SK-N-SH (cell line): ENCODE results near the gene MYH15. TPM values are rescaled to one million over a fixed set of nuclear protein-coding genes. Genes with fewer than 3 reads are reported as not detected.

Experiments used
- CTCF ChIA-PET: fragments of 300-600, 350-600 bp; formaldehyde crosslinking; extraction: SDS; loops from one replicate; lab custom pipeline; 2021; lab: Yijun Ruan, JAX
- POLR2A ChIA-PET: fragments of 350-600 bp; sonication (Branson Sonifier 250); formaldehyde crosslinking; extraction: SDS; loops from one replicate; lab custom pipeline; 2020; ENCODE audit warnings: antibody characterized with exemption, inconsistent platforms; lab: Yijun Ruan, JAX
- DNase-seq: peaks from one replicate; pipeline ENCODE4 v3.0.0; 2012
- H2AFZ ChIP-seq: fragments of 200-600 bp; sonication (generic); 2 replicates; pipeline ENCODE4 v1.8.1; 2016; ENCODE audit warnings: antibody characterized with exemption, mild to moderate bottlenecking, low read depth
- H3F3A ChIP-seq: fragments of 200-600 bp; sonication (generic); replicated peaks from 2 replicates; pipeline ENCODE3; 2016; ENCODE audit warnings: antibody characterized with exemption, mild to moderate bottlenecking; ENCODE audit not compliant: insufficient read depth
- H3K27ac ChIP-seq, 2 experiments: fragments of 200-500 bp in 1 of 2; fragments of 200-600 bp in 1 of 2; sonication (Bioruptor generic) in 1 of 2; sonication (generic), shearing (Covaris generic) in 1 of 2; 2 replicates each; pipeline versions ENCODE4 v1.5.1 to v1.6.1; 2014 to 2016; ENCODE audit warnings: low read depth in 2 of 2, inconsistent platforms in 1 of 2, low read length in 1 of 2, mild to moderate bottlenecking in 1 of 2, mixed read lengths in 1 of 2
- H3K27me3 ChIP-seq: fragments of 200-600 bp; sonication (generic), shearing (Covaris generic); 2 replicates; pipeline ENCODE4 v1.6.1; 2016; ENCODE audit warnings: mixed run types; ENCODE audit not compliant: insufficient read depth
- H3K36me3 ChIP-seq, 2 experiments: fragments of 200-500 bp in 1 of 2; fragments of 200-600 bp in 1 of 2; sonication (Bioruptor generic) in 1 of 2; sonication (generic) in 1 of 2; replicated peaks in 1 of 2; 2 replicates each; pipeline versions ENCODE3 to v1.5.1; 2014 to 2016; ENCODE audit warnings: low read length in 1 of 2, mild to moderate bottlenecking in 1 of 2; ENCODE audit not compliant: insufficient read depth in 2 of 2, control insufficient read depth in 1 of 2
- H3K4me1 ChIP-seq, 2 experiments: fragments of 200-500 bp in 1 of 2; fragments of 200-600 bp in 1 of 2; sonication (Bioruptor generic) in 1 of 2; sonication (generic), shearing (Covaris generic) in 1 of 2; 2 replicates each; pipeline versions ENCODE4 v1.5.1 to v1.6.1; 2014 to 2016; ENCODE audit warnings: low read depth in 1 of 2, low read length in 1 of 2, mixed run types in 1 of 2; ENCODE audit not compliant: insufficient read depth in 2 of 2, control insufficient read depth in 1 of 2
- H3K4me2 ChIP-seq: fragments of 200-600 bp; sonication (generic), shearing (Covaris generic); 2 replicates; pipeline ENCODE4 v1.6.1; 2017; ENCODE audit warnings: mixed run types
- H3K4me3 ChIP-seq, 2 experiments: fragments of 200-500 bp in 1 of 2; fragments of 200-600 bp in 1 of 2; sonication (Bioruptor generic) in 1 of 2; sonication (generic), shearing (Covaris generic) in 1 of 2; 2 replicates each; pipeline versions ENCODE4 v1.5.1 to v1.8.1; 2014 to 2016; ENCODE audit warnings: low read depth in 2 of 2, inconsistent platforms in 1 of 2, low read length in 1 of 2, mild to moderate bottlenecking in 1 of 2, mixed read lengths in 1 of 2, moderate library complexity in 1 of 2
- H3K79me2 ChIP-seq: fragments of 200-600 bp; sonication (generic); 2 replicates; pipeline ENCODE4 v1.8.1; 2017; ENCODE audit warnings: mild to moderate bottlenecking; ENCODE audit not compliant: insufficient read depth
- H3K9ac ChIP-seq: fragments of 200-600 bp; sonication (generic); 2 replicates; pipeline ENCODE4 v1.6.1; 2017; ENCODE audit warnings: mixed run types
- H3K9me2 ChIP-seq: fragments of 200-600 bp; sonication (generic); 2 replicates; pipeline ENCODE4 v1.6.1; 2017; ENCODE audit warnings: mixed run types
- H3K9me3 ChIP-seq: fragments of 200-600 bp; sonication (generic); 2 replicates; pipeline ENCODE4 v1.6.1; 2017; ENCODE audit warnings: mixed run types, mild to moderate bottlenecking, moderate library complexity
- H4K20me1 ChIP-seq: fragments of 200-600 bp; sonication (generic); 2 replicates; pipeline ENCODE4 v1.6.1; 2017; ENCODE audit warnings: mild to moderate bottlenecking, mixed run types; ENCODE audit not compliant: insufficient read depth
- CHD2 ChIP-seq: fragments of 150-350 bp; IDR thresholded peaks from 2 replicates; pipeline ENCODE4 v1.6.1; 2018; ENCODE audit warnings: low read length; ENCODE audit not compliant: partially characterized antibody
- CTCF ChIP-seq: fragments of 200-600 bp; sonication (generic); IDR thresholded peaks from 2 replicates; pipeline ENCODE4 v1.6.1; 2017; ENCODE audit warnings: antibody characterized with exemption, mild to moderate bottlenecking, moderate library complexity
- ELF1 ChIP-seq: IDR thresholded peaks from 2 replicates; pipeline ENCODE4 v1.4.0; 2012
- EP300 ChIP-seq, 2 experiments: IDR thresholded peaks; 2 replicates each; pipeline versions ENCODE4 v1.4.0 to v1.6.1; 2012; ENCODE audit warnings: borderline replicate concordance in 1 of 2, low read depth in 1 of 2, low read length in 1 of 2
- FOXJ3 ChIP-seq: sonication (generic); formaldehyde crosslinking; IDR thresholded peaks from 2 replicates; pipeline ENCODE4 v1.5.1; 2020; ENCODE audit warnings: mild to moderate bottlenecking, missing genetic modification reagents
- FOXM1 ChIP-seq: IDR thresholded peaks from 2 replicates; pipeline ENCODE4 v1.4.0; 2012; ENCODE audit warnings: low read depth, mild to moderate bottlenecking
- GATA2 ChIP-seq: sonication (generic); formaldehyde crosslinking; IDR thresholded peaks from 2 replicates; pipeline ENCODE4 v1.5.0; 2020; ENCODE audit warnings: mild to moderate bottlenecking, missing genetic modification reagents
- MXI1 ChIP-seq: IDR thresholded peaks from 2 replicates; pipeline ENCODE4 v1.6.1; 2012; ENCODE audit warnings: mild to moderate bottlenecking, low read depth, low read length, improper control_type of control experiment
- NFIC ChIP-seq: IDR thresholded peaks from 2 replicates; pipeline ENCODE4 v1.4.0; 2012; ENCODE audit warnings: borderline replicate concordance
- NRF1 ChIP-seq: IDR thresholded peaks from 2 replicates; pipeline ENCODE4 v1.6.1; 2012; ENCODE audit warnings: low read depth, mild to moderate bottlenecking, low read length
- POLR2AphosphoS5 ChIP-seq: IDR thresholded peaks from 2 replicates; pipeline ENCODE4 v1.6.1; 2012; ENCODE audit warnings: low read depth, low read length
- RAD21 ChIP-seq: IDR thresholded peaks from 2 replicates; pipeline ENCODE4 v1.6.1; 2012; ENCODE audit warnings: mild to moderate bottlenecking, low read length
- RCOR1 ChIP-seq: fragments of 150-350 bp; IDR thresholded peaks from 2 replicates; pipeline ENCODE4 v1.6.1; 2017; ENCODE audit warnings: antibody characterized with exemption, low read length
- RFX5 ChIP-seq: IDR thresholded peaks from 2 replicates; pipeline ENCODE4 v1.6.1; 2012; ENCODE audit warnings: mild to moderate bottlenecking, improper control_type of control experiment, low read length
- RXRA ChIP-seq: IDR thresholded peaks from 2 replicates; pipeline ENCODE4 v1.4.0; 2012; ENCODE audit warnings: low read depth, mild to moderate bottlenecking, borderline replicate concordance
- SIN3A ChIP-seq: IDR thresholded peaks from 2 replicates; pipeline ENCODE4 v1.6.1; 2012; ENCODE audit warnings: low read depth, mild to moderate bottlenecking, low read length, moderate library complexity, borderline replicate concordance
- TCF12 ChIP-seq: IDR thresholded peaks from 2 replicates; pipeline ENCODE4 v1.4.0; 2012
- TEAD4 ChIP-seq: IDR thresholded peaks from 2 replicates; pipeline ENCODE4 v1.4.0; 2012; ENCODE audit warnings: mild to moderate bottlenecking, borderline replicate concordance; ENCODE audit not compliant: insufficient read depth
- WGBS: methylation state at CpG from one replicate; pipeline ENCODE4 v1.1.6; 2017; ENCODE audit warnings: low lambda C conversion rate; 5-methylcytosine and 5-hydroxymethylcytosine counted together
- polyA plus RNA-seq, 3 experiments: library from polyadenylated mRNA; depleted of rRNA; stranded (reverse); fragments of >200 nt; gene quantifications; 2 replicates each; pipeline ENCODE4 v1.2.3, GENCODE V29; 2012
- TF ChIP-seq, protein P1 (sequence below): IDR thresholded peaks from 2 replicates; pipeline ENCODE4 v1.4.0; 2012; ENCODE audit warnings: low read depth
- TF ChIP-seq, protein P2 (sequence below): IDR thresholded peaks from 2 replicates; pipeline ENCODE4 v1.4.0; 2012; ENCODE audit warnings: low read depth, borderline replicate concordance

The MYH15 gene
- polyA plus RNA-seq, 1 of the 3 experiments (the other 2 are of a cell fraction) = 2.1 TPM

DNA sequence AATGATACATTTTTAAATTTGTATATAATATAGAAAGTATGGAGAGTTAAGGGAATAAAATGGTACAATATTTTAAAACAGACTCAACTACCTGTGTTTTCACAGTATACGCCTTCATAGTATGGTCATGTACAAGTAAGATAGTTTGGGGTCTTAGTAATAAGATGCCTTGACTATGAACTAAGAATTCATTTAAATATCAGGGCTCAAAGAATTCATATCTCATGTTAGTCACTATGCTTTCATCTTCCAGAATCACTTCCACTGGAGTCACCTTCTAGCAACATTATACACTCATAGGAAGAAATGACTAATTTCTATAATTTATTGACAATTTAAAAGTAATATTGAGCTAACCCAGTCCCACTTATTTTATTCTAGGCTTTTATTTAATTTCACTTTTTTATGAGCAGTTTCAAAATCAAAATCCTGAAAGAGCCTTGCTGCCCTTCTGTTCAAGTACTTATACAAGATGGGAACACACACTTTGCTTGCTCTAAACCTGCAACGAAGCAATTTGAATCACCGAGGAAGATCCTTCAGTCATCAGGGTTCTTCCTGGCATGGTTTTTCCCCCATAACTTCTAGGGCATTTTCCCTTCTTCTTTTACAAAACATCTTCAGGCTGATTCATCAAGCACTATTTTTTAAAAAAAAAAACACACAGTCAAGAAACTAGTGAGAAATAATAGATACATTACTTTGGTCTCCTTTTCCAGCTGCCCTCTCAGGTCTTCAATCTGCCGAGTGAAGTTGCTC, 94.1 kb downstream of the MYH15 start:
- Histone ChIP-seq H3K9me2 (no peaks in the 10 kb centered on the region), H2AFZ (peak overlapping the region; percentile 48; the same call in 1 of the 2 replicates), H3K36me3 (no peaks in the 10 kb centered on the region), H3K79me2 (no peaks in the 10 kb centered on the region), H3K27me3 (no peaks in the 10 kb centered on the region), H4K20me1 (no peaks in the 10 kb centered on the region), H3K4me1 (peaks cover 3 to 22% of the 10 kb centered on the region in 2 experiments; a peak in 3 of 4 replicates), H3F3A (peaks cover 14% of the 10 kb centered on the region), H3K4me2 (peak overlapping the region; percentile 26; the same call in 1 of the 2 replicates), H3K4me3 (no peak overlapping the region), H3K9me3 (no peaks in the 10 kb centered on the region), H3K9ac (no peak overlapping the region), H3K27ac (peak overlapping the region in 1 of 2 experiments; percentile 6; a peak in 1 of 4 replicates)
- DNase-seq = no peak
- WGBS = 77% methylated on average over 4 of the region's 4 CpGs
- TF ChIP-seq RCOR1 (no peak), GATA2 (no peak), EP300 (IDR thresholded peaks at IDR 0.05; ENCODE audit: borderline replicate concordance in 1 of 2, low read depth in 1 of 2, low read length in 1 of 2) (no peak), FOXM1 (no peak), RXRA (no peak), RAD21 (no peak), RFX5 (no peak), CHD2 (no peak), FOXJ3 (CRISPR knock-in tag) (no peak), TEAD4 (no peak), POLR2AphosphoS5 (no peak), ELF1 (no peak), MXI1 (no peak), TCF12 (no peak), NFIC (no peak), CTCF (no peak), NRF1 (no peak), SIN3A (no peak)
- TF ChIP-seq, protein P1, sequence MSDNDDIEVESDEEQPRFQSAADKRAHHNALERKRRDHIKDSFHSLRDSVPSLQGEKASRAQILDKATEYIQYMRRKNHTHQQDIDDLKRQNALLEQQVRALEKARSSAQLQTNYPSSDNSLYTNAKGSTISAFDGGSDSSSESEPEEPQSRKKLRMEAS = no peak
- TF ChIP-seq, protein P2, sequence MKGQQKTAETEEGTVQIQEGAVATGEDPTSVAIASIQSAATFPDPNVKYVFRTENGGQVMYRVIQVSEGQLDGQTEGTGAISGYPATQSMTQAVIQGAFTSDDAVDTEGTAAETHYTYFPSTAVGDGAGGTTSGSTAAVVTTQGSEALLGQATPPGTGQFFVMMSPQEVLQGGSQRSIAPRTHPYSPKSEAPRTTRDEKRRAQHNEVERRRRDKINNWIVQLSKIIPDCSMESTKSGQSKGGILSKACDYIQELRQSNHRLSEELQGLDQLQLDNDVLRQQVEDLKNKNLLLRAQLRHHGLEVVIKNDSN = no peak
- ChIA-PET POLR2A (no interaction called here), CTCF (no interaction called here)
